ENCODE results near the gene CUBN. TPM values are rescaled to one million over a fixed set of nuclear protein-coding genes. Genes with fewer than 3 reads are reported as not detected.

The CUBN gene
- total RNA-seq, 1 experiment from 2014 or later = 0.46 TPM

- ChIA-PET POLR2A (no interaction called here), CTCF (interaction anchor here (0.5 kb wide), 1 partner anchor 38 kb away, joined by 3 read pairs; no protein-coding TSS in a partner anchor)
- Mint-ChIP-seq H3K4me3 (no peak overlapping the region), H3K36me3 (no peaks in the 10 kb centered on the region), H3K9me3 (no peaks in the 10 kb centered on the region), H3K4me1 (peaks cover 9% of the 10 kb centered on the region), H3K27ac (no peak overlapping the region), H3K27me3 (ENCODE audit: low read depth) (no peaks in the 10 kb centered on the region)
- ATAC-seq = no peak
- DNase-seq (ENCODE audit: low spot score) = no peak
- TF ChIP-seq FOXJ3 (CRISPR knock-in tag; IDR thresholded peaks at IDR 0.05; ENCODE audit: borderline replicate concordance) = no peak
- no peak for TF ChIP-seq JAZF1 (CRISPR knock-in tag; IDR thresholded peaks at IDR 0.05)
- no peak for TF ChIP-seq ARID4B (CRISPR knock-in tag; IDR thresholded peaks at IDR 0.05; ENCODE audit: borderline replicate concordance)
- no peak for TF ChIP-seq IRF2 (CRISPR knock-in tag; IDR thresholded peaks at IDR 0.05; ENCODE audit: borderline replicate concordance, low read depth)
- TF ChIP-seq NFATC4 (CRISPR knock-in tag; IDR thresholded peaks at IDR 0.05) = no peak
- TF ChIP-seq NR3C1 (CRISPR knock-in tag; conservative IDR thresholded peaks at IDR 0.05; ENCODE audit: low read depth) = no peak
- TF ChIP-seq FOXK1 (CRISPR knock-in tag; IDR thresholded peaks at IDR 0.05) = no peak
- no peak for TF ChIP-seq ZNF263 (CRISPR knock-in tag; IDR thresholded peaks at IDR 0.05; ENCODE audit: low read depth)
- TF ChIP-seq ATF2 (CRISPR knock-in tag; IDR thresholded peaks at IDR 0.05; ENCODE audit: borderline replicate concordance, low read depth) = no peak
- no peak for TF ChIP-seq CBFB (CRISPR knock-in tag; IDR thresholded peaks at IDR 0.05; ENCODE audit: low read depth)
- TF ChIP-seq ZNF281 (CRISPR knock-in tag; IDR thresholded peaks at IDR 0.05) = no peak
- no peak for TF ChIP-seq E2F4 (CRISPR knock-in tag; IDR thresholded peaks at IDR 0.05; ENCODE audit: borderline replicate concordance, low read depth)
- no peak for TF ChIP-seq RELA (CRISPR knock-in tag; IDR thresholded peaks at IDR 0.05; ENCODE audit: borderline replicate concordance)
- no peak for TF ChIP-seq SMAD4 (CRISPR knock-in tag; IDR thresholded peaks at IDR 0.05)
These were observed 12.1 kb upstream of the CUBN start for GRCh38 chr10:17141504-17142229.

- H3K4me1 Mint-ChIP-seq = peaks cover 9% of the 10 kb centered on the region
- H3K4me3 Mint-ChIP-seq = no peak overlapping the region
- ATAC-seq (no peak), DNase-seq (ENCODE audit: low spot score) (no peak)
- H3K9me3 Mint-ChIP-seq = no peaks in the 10 kb centered on the region
- H3K27me3 Mint-ChIP-seq (ENCODE audit: low read depth) = no peaks in the 10 kb centered on the region
- POLR2A ChIA-PET = interaction anchor here (0.5 kb wide), 1 partner anchor 266 kb away, joined by 6 read pairs; no protein-coding TSS in a partner anchor
- no peak overlapping the region for H3K27ac Mint-ChIP-seq
- CTCF ChIA-PET = no interaction called here
- H3K36me3 Mint-ChIP-seq = no peaks in the 10 kb centered on the region
- TF ChIP-seq NFYB (CRISPR knock-in tag; conservative IDR thresholded peaks at IDR 0.05; ENCODE audit: low read depth) (no peak), ZNF281 (CRISPR knock-in tag; IDR thresholded peaks at IDR 0.05) (no peak), PREB (CRISPR knock-in tag; IDR thresholded peaks at IDR 0.05; ENCODE audit: borderline replicate concordance) (no peak), ZBTB43 (CRISPR knock-in tag; IDR thresholded peaks at IDR 0.05) (no peak), JAZF1 (CRISPR knock-in tag; IDR thresholded peaks at IDR 0.05) (no peak), TEAD1 (CRISPR knock-in tag; IDR thresholded peaks at IDR 0.05) (no peak)
These were observed 10.8 kb upstream of the CUBN start for GRCh38 chr10:17140386-17140761.

Measured in WTC11 (cell line).